Peyer's patch (tissue), 4 donors: ENCODE data around the gene DAW1. TPM values are rescaled to one million over a fixed set of nuclear protein-coding genes. Genes with fewer than 3 reads are reported as not detected.
A peak's percentile ranks its signal among the peaks of the same experiment; 100 is the strongest.

ENCODE experiments used
- DNase-seq, 3 donors: peaks; one replicate each; pipeline ENCODE4 v3.0.0-alpha.2; 2017 to 2019
- H3K27ac ChIP-seq, 4 donors: fragments of 200-600 bp; sonication (generic); one replicate each; pipeline ENCODE4 v1.5.1; 2016 to 2019
- H3K27me3 ChIP-seq, 2 donors: fragments of 200-600 bp; sonication (generic); one replicate each; pipeline ENCODE4 v1.5.1; 2019
- H3K36me3 ChIP-seq, 3 donors: fragments of 200-600 bp; sonication (generic); one replicate each; pipeline ENCODE4 v1.5.1; 2016 to 2019
- H3K4me1 ChIP-seq, 4 donors: fragments of 200-600 bp; sonication (generic); one replicate each; pipeline ENCODE4 v1.5.1; 2016 to 2019
- H3K4me3 ChIP-seq, 4 donors: fragments of 200-600 bp; sonication (generic); 1 replicate in 3 of 4; 2 replicates in 1 of 4; pipeline ENCODE4 v1.5.1; 2016 to 2019; ENCODE audit warnings: mild to moderate bottlenecking in 1 of 4
- H3K9me3 ChIP-seq, 4 donors: fragments of 200-600 bp; sonication (generic); one replicate each; pipeline ENCODE4 v1.5.1; 2016 to 2019; ENCODE audit warnings: mild to moderate bottlenecking in 1 of 4
- POLR2A ChIP-seq, 2 donors: fragments of 450-650 bp; IDR thresholded peaks; one replicate each; pipeline ENCODE4 v1.5.1; 2017; ENCODE audit warnings: antibody characterized with exemption in 2 of 2, mild to moderate bottlenecking in 2 of 2, moderate library complexity in 2 of 2
- total RNA-seq, 4 donors: library from RNA; depleted of rRNA; stranded (reverse); fragments of >200 nt; gene quantifications; one replicate each; pipeline ENCODE4 v1.1.0, GENCODE V29; 2016
- TF ChIP-seq, protein P1 (sequence below), 6 experiments: fragments of 450-650 bp in 4 of 6; fragments of 200-600 bp in 2 of 6; sonication (generic) in 1 of 6; IDR thresholded peaks; one replicate each; pipeline ENCODE4 v1.5.1; 2017 to 2019; ENCODE audit warnings: antibody characterized with exemption in 6 of 6, mild to moderate bottlenecking in 3 of 6, moderate library complexity in 1 of 6

The DAW1 gene, protein sequence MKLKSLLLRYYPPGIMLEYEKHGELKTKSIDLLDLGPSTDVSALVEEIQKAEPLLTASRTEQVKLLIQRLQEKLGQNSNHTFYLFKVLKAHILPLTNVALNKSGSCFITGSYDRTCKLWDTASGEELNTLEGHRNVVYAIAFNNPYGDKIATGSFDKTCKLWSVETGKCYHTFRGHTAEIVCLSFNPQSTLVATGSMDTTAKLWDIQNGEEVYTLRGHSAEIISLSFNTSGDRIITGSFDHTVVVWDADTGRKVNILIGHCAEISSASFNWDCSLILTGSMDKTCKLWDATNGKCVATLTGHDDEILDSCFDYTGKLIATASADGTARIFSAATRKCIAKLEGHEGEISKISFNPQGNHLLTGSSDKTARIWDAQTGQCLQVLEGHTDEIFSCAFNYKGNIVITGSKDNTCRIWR
- not detected for total RNA-seq

DNA sequence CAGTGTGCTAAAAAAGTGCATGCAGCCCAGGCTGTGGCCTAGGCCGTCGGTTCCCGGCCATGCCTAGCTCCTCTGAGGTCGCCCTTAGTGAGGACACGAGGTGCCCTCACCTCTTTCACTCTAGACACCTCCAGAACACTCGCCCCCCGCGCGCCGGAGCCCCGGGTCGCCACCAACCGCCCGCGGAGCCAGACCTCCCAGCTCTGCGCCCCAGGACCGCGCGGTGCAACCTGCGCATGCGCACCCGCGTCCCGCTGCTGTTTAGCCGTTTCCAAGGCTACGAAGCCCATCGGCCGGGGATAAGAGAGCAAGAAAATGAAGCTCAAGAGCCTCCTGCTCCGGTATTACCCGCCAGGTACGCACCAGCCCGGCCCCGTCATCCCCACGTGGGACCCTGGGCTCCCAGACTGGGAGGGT lies at the start of gene DAW1:
Gene DAW1, plus strand, starts transcription at position 257 of the 417 bp plus-strand sequence. Its CDS starts 59 bp downstream, at position 316.
- H3K27ac ChIP-seq, result no peak within 1 kb of the TSS
- TF ChIP-seq, protein P1, sequence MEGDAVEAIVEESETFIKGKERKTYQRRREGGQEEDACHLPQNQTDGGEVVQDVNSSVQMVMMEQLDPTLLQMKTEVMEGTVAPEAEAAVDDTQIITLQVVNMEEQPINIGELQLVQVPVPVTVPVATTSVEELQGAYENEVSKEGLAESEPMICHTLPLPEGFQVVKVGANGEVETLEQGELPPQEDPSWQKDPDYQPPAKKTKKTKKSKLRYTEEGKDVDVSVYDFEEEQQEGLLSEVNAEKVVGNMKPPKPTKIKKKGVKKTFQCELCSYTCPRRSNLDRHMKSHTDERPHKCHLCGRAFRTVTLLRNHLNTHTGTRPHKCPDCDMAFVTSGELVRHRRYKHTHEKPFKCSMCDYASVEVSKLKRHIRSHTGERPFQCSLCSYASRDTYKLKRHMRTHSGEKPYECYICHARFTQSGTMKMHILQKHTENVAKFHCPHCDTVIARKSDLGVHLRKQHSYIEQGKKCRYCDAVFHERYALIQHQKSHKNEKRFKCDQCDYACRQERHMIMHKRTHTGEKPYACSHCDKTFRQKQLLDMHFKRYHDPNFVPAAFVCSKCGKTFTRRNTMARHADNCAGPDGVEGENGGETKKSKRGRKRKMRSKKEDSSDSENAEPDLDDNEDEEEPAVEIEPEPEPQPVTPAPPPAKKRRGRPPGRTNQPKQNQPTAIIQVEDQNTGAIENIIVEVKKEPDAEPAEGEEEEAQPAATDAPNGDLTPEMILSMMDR (IDR thresholded peaks at IDR 0.05), result no peak
- TF ChIP-seq POLR2A (IDR thresholded peaks at IDR 0.05), result no peak
- no peaks in the 10 kb centered on the region for H3K36me3 ChIP-seq
- peak within 1 kb of the TSS in 3 of 4 donors; percentile 12 to 48 (median 44) for H3K4me3 ChIP-seq
- no peaks in the 10 kb centered on the region for H3K27me3 ChIP-seq
- DNase-seq, result peak in 2 of 3 donors; percentile 64 to 71
- no peaks in the 10 kb centered on the region for H3K9me3 ChIP-seq
- peaks cover 0 to 9% (median 0%) of the 10 kb centered on the region in 4 donors for H3K4me1 ChIP-seq

DNA sequence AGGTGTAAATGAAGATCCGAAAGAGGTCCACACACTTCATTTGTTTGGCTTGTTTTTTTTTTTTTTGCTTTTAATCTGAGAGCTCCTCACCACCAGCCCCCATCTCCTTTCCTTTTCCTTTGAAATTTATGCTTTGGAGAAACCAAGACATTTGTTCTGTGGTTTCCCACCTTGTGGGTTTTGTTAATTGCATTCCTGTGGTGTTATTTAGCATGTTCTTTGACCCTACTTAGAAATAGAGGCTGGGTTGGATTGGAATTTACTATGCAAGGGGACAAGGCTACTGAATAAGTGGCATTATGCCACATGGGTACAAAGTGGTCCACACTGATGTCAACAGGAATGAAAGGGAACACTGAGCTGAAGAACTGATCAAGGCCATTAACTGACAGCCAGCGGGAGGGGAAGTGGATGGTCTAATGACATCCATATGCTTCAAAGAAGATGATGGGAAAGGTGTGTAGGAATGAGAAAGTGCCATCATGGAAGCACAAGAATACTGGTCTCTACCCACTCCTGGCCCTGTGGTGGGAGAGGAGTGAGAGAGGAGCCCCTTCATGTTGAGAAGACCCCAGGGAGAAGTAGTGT lies 48.9 kb upstream of the DAW1 start:
- H3K27me3 ChIP-seq, result no peaks in the 10 kb centered on the region
- H3K27ac ChIP-seq, result no peak overlapping the region
- no peaks in the 10 kb centered on the region for H3K9me3 ChIP-seq
- no peak for TF ChIP-seq POLR2A (IDR thresholded peaks at IDR 0.05)
- TF ChIP-seq, protein P1 (IDR thresholded peaks at IDR 0.05), result no peak
- no peaks in the 10 kb centered on the region for H3K36me3 ChIP-seq
- no peak overlapping the region for H3K4me3 ChIP-seq
- no peak for DNase-seq
- H3K4me1 ChIP-seq, result peaks cover 0 to 19% (median 0%) of the 10 kb centered on the region in 4 donors

DNA sequence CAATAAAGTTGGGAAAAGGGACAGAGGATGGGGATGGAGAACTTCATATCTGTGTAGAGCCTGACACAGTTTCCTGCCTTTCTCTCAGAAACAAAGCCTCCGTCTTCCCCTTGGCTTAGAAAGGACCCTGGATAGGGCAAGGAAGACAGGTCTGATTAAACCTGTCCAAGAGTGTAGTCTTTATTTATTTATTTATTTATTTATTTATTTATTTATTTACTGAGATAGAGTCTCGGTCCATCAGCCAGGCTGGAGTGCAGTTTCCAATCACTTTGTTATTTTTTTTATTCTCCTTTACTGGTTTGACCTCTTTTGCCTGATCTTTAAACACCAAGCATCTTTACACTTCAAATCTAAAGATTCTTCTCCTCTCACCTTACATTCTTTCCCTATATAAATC lies 47.5 kb upstream of the DAW1 start:
- TF ChIP-seq POLR2A (IDR thresholded peaks at IDR 0.05), result no peak
- TF ChIP-seq, protein P1 (IDR thresholded peaks at IDR 0.05), result no peak
- Histone ChIP-seq H3K4me1 (peaks cover 0 to 13% (median 0%) of the 10 kb centered on the region in 4 donors), H3K27ac (no peak overlapping the region), H3K4me3 (no peak overlapping the region), H3K9me3 (no peaks in the 10 kb centered on the region), H3K27me3 (no peaks in the 10 kb centered on the region), H3K36me3 (no peaks in the 10 kb centered on the region)
- DNase-seq, result no peak

DNA sequence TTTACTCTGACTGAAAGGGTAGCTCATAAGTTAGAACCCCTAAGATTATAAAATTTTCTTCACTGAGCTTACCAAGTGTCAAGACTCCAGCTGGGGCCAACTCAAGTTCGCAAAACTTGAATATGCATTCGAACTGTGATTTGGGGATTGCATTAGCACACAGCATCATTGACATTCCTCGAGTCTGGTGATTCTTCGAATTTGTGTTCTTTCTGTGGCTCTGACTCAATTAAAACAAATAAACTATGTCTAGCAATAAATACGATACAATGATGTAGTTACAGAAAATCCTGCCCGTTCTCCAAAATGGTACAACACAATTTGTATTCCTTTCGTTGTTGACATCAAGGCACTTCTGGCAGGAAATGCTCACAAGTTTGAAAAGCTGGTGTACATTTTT lies 46.7 kb upstream of the DAW1 start:
- peaks cover 0 to 8% (median 0%) of the 10 kb centered on the region in 4 donors for H3K4me1 ChIP-seq
- no peak for DNase-seq
- no peaks in the 10 kb centered on the region for H3K36me3 ChIP-seq
- H3K4me3 ChIP-seq, result no peak overlapping the region
- no peak overlapping the region for H3K27ac ChIP-seq
- no peaks in the 10 kb centered on the region for H3K27me3 ChIP-seq
- no peak for TF ChIP-seq POLR2A (IDR thresholded peaks at IDR 0.05)
- TF ChIP-seq, protein P1 (IDR thresholded peaks at IDR 0.05), result no peak
- no peaks in the 10 kb centered on the region for H3K9me3 ChIP-seq

DNA sequence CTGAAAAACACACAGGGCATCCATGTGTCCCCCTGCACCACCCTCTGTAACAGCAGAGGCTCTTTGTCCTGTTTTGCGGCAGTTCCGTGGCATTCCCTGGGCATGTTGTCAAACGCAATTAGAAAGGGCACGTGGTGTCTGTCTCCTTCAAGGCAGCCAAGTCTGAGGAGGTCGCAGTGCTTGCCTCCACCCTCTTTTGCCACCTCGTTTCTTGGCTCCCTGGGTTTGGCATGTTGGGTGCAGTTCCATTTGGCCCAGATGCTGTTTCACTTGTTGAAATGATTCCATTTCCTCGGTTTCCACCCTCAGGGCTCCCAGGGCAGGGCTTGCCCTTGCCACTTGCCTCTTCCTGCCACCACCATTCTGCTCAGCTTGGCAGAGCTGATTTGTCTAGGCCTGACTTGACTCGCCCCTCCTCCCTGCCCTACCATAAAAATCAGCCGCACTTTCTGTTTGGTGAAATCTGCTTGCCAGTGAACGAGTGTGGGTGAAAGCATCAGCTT lies 45.4 kb upstream of the DAW1 start:
- Histone ChIP-seq H3K9me3 (no peaks in the 10 kb centered on the region), H3K27ac (peak overlapping the region in 1 of 4 donors; percentile 52), H3K4me1 (peaks cover 0 to 8% (median 0%) of the 10 kb centered on the region in 4 donors), H3K27me3 (no peaks in the 10 kb centered on the region), H3K4me3 (no peak overlapping the region), H3K36me3 (no peaks in the 10 kb centered on the region)
- TF ChIP-seq, protein P1 (IDR thresholded peaks at IDR 0.05), result no peak
- TF ChIP-seq POLR2A (IDR thresholded peaks at IDR 0.05), result no peak
- DNase-seq, result peak in 1 of 3 donors; percentile 57
